Endodermal cell (in vitro differentiated cells): ENCODE results near the gene BEND7. TPM values are rescaled to one million over a fixed set of nuclear protein-coding genes. Genes with fewer than 3 reads are reported as not detected.

Source experiments
- DNase-seq: peaks from one replicate; pipeline ENCODE4 v3.0.0-alpha.2; 2017
- H3K27ac ChIP-seq: 2 replicates; pipeline ENCODE4 v1.5.1; 2013; ENCODE audit warnings: mild to moderate bottlenecking, low read depth, low read length, moderate library complexity
- H3K27me3 ChIP-seq: 2 replicates; pipeline ENCODE4 v1.6.1; 2013; ENCODE audit warnings: mild to moderate bottlenecking, low read length, moderate library complexity; ENCODE audit not compliant: insufficient read depth, control insufficient read depth, poor library complexity, severe bottlenecking
- H3K36me3 ChIP-seq: 2 replicates; pipeline ENCODE4 v1.7.0; 2013; ENCODE audit warnings: mild to moderate bottlenecking, low read length, moderate library complexity; ENCODE audit not compliant: control insufficient read depth, insufficient read depth
- H3K4me1 ChIP-seq: one replicate; pipeline ENCODE4 v1.7.0; 2013; ENCODE audit warnings: low read length; ENCODE audit not compliant: control insufficient read depth, insufficient read depth
- H3K4me3 ChIP-seq: 2 replicates; pipeline ENCODE4 v1.5.1; 2013; ENCODE audit warnings: mild to moderate bottlenecking, low read length, moderate library complexity
- H3K9ac ChIP-seq: 2 replicates; pipeline ENCODE4 v1.6.1; 2013; ENCODE audit warnings: mild to moderate bottlenecking, low read length, moderate library complexity; ENCODE audit not compliant: poor library complexity, severe bottlenecking; ENCODE audit errors: extremely low read depth
- H3K9me3 ChIP-seq: 2 replicates; pipeline ENCODE4 v1.6.1; 2013; ENCODE audit warnings: mild to moderate bottlenecking, low read length, moderate library complexity; ENCODE audit not compliant: control insufficient read depth
- H3K27ac Mint-ChIP-seq: 2 replicates; pipeline ENCODE4 v1.8.0; 2020; ENCODE audit warnings: mixed read lengths
- H3K27me3 Mint-ChIP-seq: 2 replicates; pipeline ENCODE4 v1.8.0; 2021; ENCODE audit warnings: mild to moderate bottlenecking, mixed read lengths; ENCODE audit not compliant: insufficient read depth
- H3K36me3 Mint-ChIP-seq: 2 replicates; pipeline ENCODE4 v1.8.0; 2020; ENCODE audit warnings: low read depth, mixed read lengths
- H3K4me1 Mint-ChIP-seq: 2 replicates; pipeline ENCODE4 v1.8.0; 2020; ENCODE audit warnings: mixed read lengths
- H3K4me3 Mint-ChIP-seq: 2 replicates; pipeline ENCODE4 v1.8.0; 2020; ENCODE audit warnings: mild to moderate bottlenecking, moderate library complexity, mixed read lengths
- H3K9me3 Mint-ChIP-seq: 2 replicates; pipeline ENCODE4 v1.8.0; 2020; ENCODE audit warnings: mild to moderate bottlenecking, mixed read lengths
- WGBS, 2 experiments: methylation state at CpG; one replicate each; pipeline versions ENCODE4 v1.1.5 to v1.1.7; 2013; ENCODE audit warnings: missing lambda C conversion rate in 2 of 2, mixed read lengths in 1 of 2; ENCODE audit not compliant: insufficient coverage in 1 of 2, insufficient read length in 1 of 2; 5-methylcytosine and 5-hydroxymethylcytosine counted together
- total RNA-seq, 2 donors: library from RNA; stranded (reverse); fragmentation: NEBNext Ultra II Directional in 1 of 2; extraction: Animal tissue kit (Norgen Biotek cat#: 25700) in 1 of 2; gene quantifications; 2 replicates in 1 of 2; 3 replicates in 1 of 2; pipeline ENCODE4 v1.2.1, GENCODE V29; 2021
- TF ChIP-seq, protein P1 (sequence below): fragments of 200-600 bp; sonication (generic); conservative IDR thresholded peaks from 2 replicates; pipeline ENCODE4 v1.5.0; 2021; ENCODE audit warnings: antibody characterized with exemption, mild to moderate bottlenecking

BEND7 gene
- total RNA-seq, 2 donors from 2014 or later = 5.3 to 5.7 TPM

GRCh38 chr10:13399752-13400151 is 129.1 kb downstream of the BEND7 start:
- no peak overlapping the region for H3K27ac Mint-ChIP-seq
- Histone ChIP-seq H3K27me3 (no peaks in the 10 kb centered on the region), H3K36me3 (no peaks in the 10 kb centered on the region), H3K9ac (no peak overlapping the region), H3K9me3 (peaks cover 3% of the 10 kb centered on the region), H3K4me3 (no peak overlapping the region), H3K4me1 (no peaks in the 10 kb centered on the region), H3K27ac (no peak overlapping the region)
- no peak overlapping the region for H3K4me3 Mint-ChIP-seq
- H3K9me3 Mint-ChIP-seq = peaks cover 11% of the 10 kb centered on the region
- no peaks in the 10 kb centered on the region for H3K27me3 Mint-ChIP-seq
- no peaks in the 10 kb centered on the region for H3K36me3 Mint-ChIP-seq
- H3K4me1 Mint-ChIP-seq = no peaks in the 10 kb centered on the region
- TF ChIP-seq, protein P1, sequence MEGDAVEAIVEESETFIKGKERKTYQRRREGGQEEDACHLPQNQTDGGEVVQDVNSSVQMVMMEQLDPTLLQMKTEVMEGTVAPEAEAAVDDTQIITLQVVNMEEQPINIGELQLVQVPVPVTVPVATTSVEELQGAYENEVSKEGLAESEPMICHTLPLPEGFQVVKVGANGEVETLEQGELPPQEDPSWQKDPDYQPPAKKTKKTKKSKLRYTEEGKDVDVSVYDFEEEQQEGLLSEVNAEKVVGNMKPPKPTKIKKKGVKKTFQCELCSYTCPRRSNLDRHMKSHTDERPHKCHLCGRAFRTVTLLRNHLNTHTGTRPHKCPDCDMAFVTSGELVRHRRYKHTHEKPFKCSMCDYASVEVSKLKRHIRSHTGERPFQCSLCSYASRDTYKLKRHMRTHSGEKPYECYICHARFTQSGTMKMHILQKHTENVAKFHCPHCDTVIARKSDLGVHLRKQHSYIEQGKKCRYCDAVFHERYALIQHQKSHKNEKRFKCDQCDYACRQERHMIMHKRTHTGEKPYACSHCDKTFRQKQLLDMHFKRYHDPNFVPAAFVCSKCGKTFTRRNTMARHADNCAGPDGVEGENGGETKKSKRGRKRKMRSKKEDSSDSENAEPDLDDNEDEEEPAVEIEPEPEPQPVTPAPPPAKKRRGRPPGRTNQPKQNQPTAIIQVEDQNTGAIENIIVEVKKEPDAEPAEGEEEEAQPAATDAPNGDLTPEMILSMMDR = no peak
- no peak for DNase-seq
- 93 to 100% methylated on average over 1 to 2 of the region's 2 CpGs for WGBS, 2 experiments

GRCh38 chr10:13399236-13399635 is 129.6 kb downstream of the BEND7 start:
- Histone ChIP-seq H3K9me3 (peaks cover 3% of the 10 kb centered on the region), H3K27me3 (no peaks in the 10 kb centered on the region), H3K9ac (no peak overlapping the region), H3K4me1 (no peaks in the 10 kb centered on the region), H3K4me3 (no peak overlapping the region), H3K36me3 (no peaks in the 10 kb centered on the region), H3K27ac (no peak overlapping the region)
- no peaks in the 10 kb centered on the region for H3K27me3 Mint-ChIP-seq
- H3K4me3 Mint-ChIP-seq = no peak overlapping the region
- TF ChIP-seq, protein P1 = no peak
- peaks cover 11% of the 10 kb centered on the region for H3K9me3 Mint-ChIP-seq
- 81 to 96% methylated on average over 6 to 8 of the region's 8 CpGs for WGBS, 2 experiments
- H3K36me3 Mint-ChIP-seq = no peaks in the 10 kb centered on the region
- DNase-seq = no peak
- H3K27ac Mint-ChIP-seq = no peak overlapping the region
- H3K4me1 Mint-ChIP-seq = no peaks in the 10 kb centered on the region

GRCh38 chr10:13397052-13397451 is 131.8 kb downstream of the BEND7 start:
- H3K36me3 ChIP-seq = no peaks in the 10 kb centered on the region
- WGBS, 2 experiments = 92 to 96% methylated on average over 3 of the region's 3 CpGs
- no peaks in the 10 kb centered on the region for H3K36me3 Mint-ChIP-seq

More at GRCh38 chr10:13397052-13397451, 131.8 kb downstream of the BEND7 start:
- Mint-ChIP-seq H3K27me3 (peaks cover 6% of the 10 kb centered on the region), H3K4me3 (no peak overlapping the region), H3K4me1 (peaks cover 7% of the 10 kb centered on the region), H3K9me3 (peaks cover 11% of the 10 kb centered on the region), H3K27ac (no peak overlapping the region)
- peaks cover 3% of the 10 kb centered on the region for H3K9me3 ChIP-seq
- TF ChIP-seq, protein P1 = no peak
- H3K27ac ChIP-seq = no peak overlapping the region
- no peak overlapping the region for H3K4me3 ChIP-seq
- no peaks in the 10 kb centered on the region for H3K4me1 ChIP-seq
- no peak overlapping the region for H3K9ac ChIP-seq
- no peak for DNase-seq
- H3K27me3 ChIP-seq = no peaks in the 10 kb centered on the region
